NT2/D1 (cell line): ENCODE measurements around the gene SEC22A.

Experiments
- DNase-seq: peaks from one replicate; pipeline ENCODE4 v3.0.0-alpha.2; 2011; ENCODE audit warnings: low read depth, low spot score
- H3K27me3 ChIP-seq: 2 replicates; pipeline ENCODE4 v1.6.0; 2011; ENCODE audit warnings: mild to moderate bottlenecking; ENCODE audit not compliant: insufficient read length, insufficient read depth
- H3K36me3 ChIP-seq: 2 replicates; pipeline ENCODE4 v1.6.1; 2011; ENCODE audit warnings: mild to moderate bottlenecking, low read length, mixed read lengths; ENCODE audit not compliant: insufficient read depth, insufficient read length
- H3K4me1 ChIP-seq: 2 replicates; pipeline ENCODE4 v1.5.1; 2011; ENCODE audit not compliant: insufficient read depth, insufficient read length
- H3K4me3 ChIP-seq: 2 replicates; pipeline ENCODE4 v1.5.1; 2011; ENCODE audit warnings: low read depth; ENCODE audit not compliant: insufficient read length
- H3K9ac ChIP-seq: 2 replicates; pipeline ENCODE4 v1.6.0; 2011; ENCODE audit warnings: low read depth; ENCODE audit not compliant: insufficient read length
- H3K9me3 ChIP-seq: 2 replicates; pipeline ENCODE4 v1.5.1; 2011; ENCODE audit warnings: mild to moderate bottlenecking, low read length; ENCODE audit not compliant: insufficient read depth
- SUZ12 ChIP-seq: IDR thresholded peaks from 2 replicates; pipeline ENCODE4 v1.6.1; 2011; ENCODE audit not compliant: insufficient read length, insufficient read depth; ENCODE audit errors: extremely low read depth
- YY1 ChIP-seq: IDR thresholded peaks from 2 replicates; pipeline ENCODE4 v1.6.1; 2011; ENCODE audit not compliant: insufficient read length, insufficient read depth
- ZNF274 ChIP-seq: IDR thresholded peaks from 2 replicates; pipeline ENCODE4 v1.6.1; 2011; ENCODE audit warnings: mild to moderate bottlenecking, low read depth, low read length

Gene SEC22A

GRCh38 chr3:123161167-123161566 lies 40.6 kb upstream of the SEC22A start:
- peaks cover 93% of the 10 kb centered on the region for H3K36me3 ChIP-seq
- TF ChIP-seq ZNF274 (no peak), YY1 (no peak), SUZ12 (no peak)
- no peak for DNase-seq
- no peaks in the 10 kb centered on the region for H3K27me3 ChIP-seq
- H3K9ac ChIP-seq = no peak overlapping the region
- no peak overlapping the region for H3K4me3 ChIP-seq
- 0 out of 2 replicates have a peak, but pooled peaks cover 7% of the 10 kb centered on the region for H3K9me3 ChIP-seq
- peaks cover 2% of the 10 kb centered on the region for H3K4me1 ChIP-seq

GRCh38 chr3:123163141-123163540 lies 38.6 kb upstream of the SEC22A start:
- TF ChIP-seq YY1 (no peak), SUZ12 (no peak)
- peaks cover 77% of the 10 kb centered on the region for H3K36me3 ChIP-seq
- H3K4me1 ChIP-seq = peaks cover 2% of the 10 kb centered on the region
- H3K4me3 ChIP-seq = no peak overlapping the region
- H3K27me3 ChIP-seq = no peaks in the 10 kb centered on the region
- peaks cover 14% of the 10 kb centered on the region; the same call in 1 of the 2 replicates for H3K9me3 ChIP-seq
- DNase-seq = no peak
- no peak overlapping the region for H3K9ac ChIP-seq

DNA sequence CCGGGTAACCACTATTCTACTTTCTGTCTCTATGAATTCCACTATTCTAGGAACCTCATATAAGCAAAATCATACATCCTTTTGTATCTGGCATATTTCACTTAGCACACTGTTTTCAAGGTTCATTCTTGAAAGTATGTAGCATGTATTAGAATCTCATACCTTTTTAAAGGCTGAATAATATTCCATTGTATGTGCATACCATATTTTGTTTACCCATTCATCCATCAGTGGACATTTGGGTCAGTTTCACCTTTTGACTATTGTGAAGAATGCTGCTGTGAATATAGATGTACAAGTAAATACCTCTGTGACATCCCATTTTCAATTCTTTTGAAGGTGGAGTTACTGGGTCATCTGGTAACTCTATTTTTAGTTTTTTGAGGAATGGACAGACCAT lies 36.6 kb upstream of the SEC22A start:
- H3K4me3 ChIP-seq = no peak overlapping the region
- no peak for TF ChIP-seq SUZ12
- TF ChIP-seq YY1 = no peak
- TF ChIP-seq ZNF274 = no peak
- peaks cover 2% of the 10 kb centered on the region for H3K4me1 ChIP-seq
- H3K27me3 ChIP-seq = no peaks in the 10 kb centered on the region
- H3K9ac ChIP-seq = no peak overlapping the region
- DNase-seq = no peak
- peaks cover 57% of the 10 kb centered on the region for H3K36me3 ChIP-seq
- peaks cover 14% of the 10 kb centered on the region; the same call in 1 of the 2 replicates for H3K9me3 ChIP-seq

- DNase-seq = no peak
- Histone ChIP-seq H3K4me1 (no peaks in the 10 kb centered on the region), H3K9ac (no peak overlapping the region), H3K9me3 (peaks cover 14% of the 10 kb centered on the region; the same call in 1 of the 2 replicates), H3K27me3 (no peaks in the 10 kb centered on the region), H3K4me3 (no peak overlapping the region), H3K36me3 (peaks cover 32% of the 10 kb centered on the region)
- TF ChIP-seq SUZ12 = no peak
- no peak for TF ChIP-seq ZNF274
- TF ChIP-seq YY1 = no peak
These were observed 34.1 kb upstream of the SEC22A start for GRCh38 chr3:123167686-123168085.

GRCh38 chr3:123168122-123168521 lies 33.6 kb upstream of the SEC22A start:
- peaks cover 28% of the 10 kb centered on the region for H3K36me3 ChIP-seq
- no peaks in the 10 kb centered on the region for H3K4me1 ChIP-seq
- H3K4me3 ChIP-seq = no peak overlapping the region
- DNase-seq = no peak
- no peak overlapping the region for H3K9ac ChIP-seq
- TF ChIP-seq ZNF274 (no peak), SUZ12 (no peak), YY1 (no peak)
- H3K9me3 ChIP-seq = peaks cover 14% of the 10 kb centered on the region; the same call in 1 of the 2 replicates
- no peaks in the 10 kb centered on the region for H3K27me3 ChIP-seq

DNA sequence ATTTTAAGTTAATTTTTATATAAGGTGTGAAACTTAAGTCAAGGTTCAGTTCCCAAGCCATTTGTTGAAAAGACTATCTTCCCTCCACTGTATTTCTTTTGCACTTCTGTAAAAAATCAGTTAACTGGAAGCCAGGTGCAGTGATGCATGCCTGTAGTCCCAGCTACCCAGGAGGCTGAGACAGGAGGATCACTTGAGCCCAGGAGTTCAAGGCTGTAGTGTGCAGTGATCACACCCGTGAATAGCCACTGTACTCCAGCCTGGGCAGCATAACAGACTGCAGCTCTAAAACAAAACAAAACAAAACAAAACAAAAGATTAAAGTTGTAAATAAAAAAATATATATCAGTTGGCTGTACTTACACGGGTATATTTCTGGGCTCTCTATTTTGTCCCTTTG lies 33.1 kb upstream of the SEC22A start:
- Histone ChIP-seq H3K9ac (no peak overlapping the region), H3K4me3 (no peak overlapping the region), H3K9me3 (peaks cover 14% of the 10 kb centered on the region; the same call in 1 of the 2 replicates), H3K36me3 (peaks cover 23% of the 10 kb centered on the region), H3K27me3 (no peaks in the 10 kb centered on the region), H3K4me1 (no peaks in the 10 kb centered on the region)
- no peak for DNase-seq
- TF ChIP-seq ZNF274 (no peak), SUZ12 (no peak), YY1 (no peak)

DNA sequence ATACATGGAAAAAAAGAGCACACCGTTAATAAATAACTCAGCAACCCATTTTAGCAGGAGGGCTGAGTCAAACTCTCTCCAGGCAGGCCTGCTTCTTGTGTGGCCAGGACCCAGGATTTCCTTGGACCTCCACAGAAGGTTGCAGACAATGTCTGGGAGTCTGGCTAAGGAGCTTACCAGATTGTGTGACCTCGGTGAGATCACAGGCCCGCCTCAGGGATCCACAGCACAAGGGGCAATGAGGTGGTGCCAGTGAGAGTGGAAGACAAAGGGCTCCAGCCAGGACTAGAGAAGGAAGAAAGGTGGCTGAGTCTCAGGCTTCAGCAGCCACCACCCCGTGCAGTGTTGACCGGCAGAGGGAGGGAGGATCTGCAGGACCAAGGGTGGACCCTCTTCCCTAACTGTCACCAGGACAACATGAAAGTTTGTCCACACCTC lies 32.2 kb upstream of the SEC22A start:
- H3K27me3 ChIP-seq = no peaks in the 10 kb centered on the region
- H3K9me3 ChIP-seq = peaks cover 11% of the 10 kb centered on the region; the same call in 1 of the 2 replicates
- DNase-seq = no peak
- peaks cover 14% of the 10 kb centered on the region for H3K36me3 ChIP-seq
- H3K4me3 ChIP-seq = no peak overlapping the region
- no peaks in the 10 kb centered on the region for H3K4me1 ChIP-seq
- no peak for TF ChIP-seq YY1
- no peak for TF ChIP-seq ZNF274
- TF ChIP-seq SUZ12 = no peak
- no peak overlapping the region for H3K9ac ChIP-seq
